Measurements from ENCODE around the gene PRR19.

GRCh38 chr19:42267644-42268141 is 34.2 kb upstream of the PRR19 start:
- no peak for TF ChIP-seq CTCF (IDR thresholded peaks at IDR 0.05)
- no peak for TF ChIP-seq EZH2 (IDR thresholded peaks at IDR 0.05; ENCODE audit: borderline replicate concordance, insufficient read depth, low read depth, low read length, poor library complexity, severe bottlenecking)

Measured in B cell (primary cell).